OCI-LY3 (cell line): ENCODE results near the gene CX3CL1.

ENCODE experiments used
- H2AFZ ChIP-seq: fragments of 200-600, 300-600 bp; shearing (Covaris generic); 2 replicates; pipeline ENCODE4 v1.6.0; 2014; ENCODE audit warnings: antibody characterized with exemption, low read depth, low read length
- H3K27ac ChIP-seq: fragments of 200-600, 300-600 bp; sonication (generic); 2 replicates; pipeline ENCODE4 v1.5.1; 2014; ENCODE audit warnings: mild to moderate bottlenecking, low read length, moderate library complexity, mixed read lengths
- H3K27me3 ChIP-seq: fragments of 200-600, 300-600 bp; sonication (generic); 2 replicates; pipeline ENCODE4 v1.6.1; 2014; ENCODE audit warnings: low read depth, low read length, mixed read lengths
- H3K36me3 ChIP-seq: fragments of 200-600, 300-600 bp; sonication (generic); replicated peaks from 2 replicates; pipeline ENCODE3; 2014; ENCODE audit warnings: low read depth, low read length, mixed read lengths
- H3K4me1 ChIP-seq: fragments of 300-600, 200-600 bp; sonication (generic); 2 replicates; pipeline ENCODE4 v1.6.1; 2014; ENCODE audit warnings: low read length, mixed read lengths
- H3K4me2 ChIP-seq: fragments of 200-600, 300-600 bp; sonication (generic); 2 replicates; pipeline ENCODE4 v1.6.1; 2014; ENCODE audit warnings: low read length, mixed read lengths
- H3K4me3 ChIP-seq: fragments of 300-600, 200-600 bp; sonication (generic); 2 replicates; pipeline ENCODE4 v1.5.1; 2014; ENCODE audit warnings: antibody characterized with exemption, mild to moderate bottlenecking, low read length, moderate library complexity
- H3K79me2 ChIP-seq: fragments of 300-600, 200-600 bp; shearing (Covaris generic); 2 replicates; pipeline ENCODE4 v1.6.1; 2014; ENCODE audit warnings: mild to moderate bottlenecking, low read length, mixed read lengths
- H3K9ac ChIP-seq: fragments of 300-600, 200-600 bp; shearing (Covaris generic); 2 replicates; pipeline ENCODE4 v1.6.0; 2014; ENCODE audit warnings: mild to moderate bottlenecking, low read length, moderate library complexity
- H3K9me3 ChIP-seq: fragments of 200-600, 300-600 bp; shearing (Covaris generic); 2 replicates; pipeline ENCODE4 v1.6.1; 2014; ENCODE audit warnings: low read length, mixed read lengths; ENCODE audit not compliant: insufficient read depth
- H4K20me1 ChIP-seq: fragments of 200-600, 300-600 bp; sonication (generic); 2 replicates; pipeline ENCODE4 v1.6.1; 2016; ENCODE audit warnings: low read length, mixed read lengths; ENCODE audit not compliant: insufficient read depth
- EZH2phosphoT487 ChIP-seq: fragments of 200-600 bp; shearing (Covaris generic); IDR thresholded peaks from 2 replicates; pipeline ENCODE4 v1.6.1; 2018; ENCODE audit warnings: antibody characterized with exemption, mixed run types, low read depth
- TF ChIP-seq, protein P1 (sequence below): fragments of 200-600, 300-600 bp; sonication (generic); IDR thresholded peaks from 2 replicates; pipeline ENCODE4 v1.5.1; 2014; ENCODE audit warnings: antibody characterized with exemption, low read length, low read depth

Gene CX3CL1

DNA sequence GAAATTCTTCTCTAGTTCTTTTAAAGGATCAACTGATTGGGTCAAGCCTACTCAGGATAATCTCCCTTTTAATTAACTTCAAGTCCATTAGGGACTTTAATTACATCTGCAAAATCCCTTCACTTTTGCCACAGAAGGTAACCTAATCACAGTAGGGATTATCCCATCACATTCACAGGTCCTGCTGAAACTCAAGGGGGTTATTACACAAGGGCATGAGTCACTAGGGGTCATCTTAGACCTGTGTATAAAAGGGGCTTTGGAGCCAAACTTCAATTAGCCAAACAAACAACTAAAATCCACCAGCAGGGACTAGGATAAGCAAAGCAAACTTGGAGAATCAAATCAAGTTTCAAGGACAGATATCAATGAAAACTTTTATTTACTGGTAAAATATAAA, 55.5 kb downstream of the CX3CL1 start:
- no peak overlapping the region for H3K9ac ChIP-seq
- no peak overlapping the region for H3K4me2 ChIP-seq
- H2AFZ ChIP-seq, result no peak overlapping the region
- TF ChIP-seq, protein P1, sequence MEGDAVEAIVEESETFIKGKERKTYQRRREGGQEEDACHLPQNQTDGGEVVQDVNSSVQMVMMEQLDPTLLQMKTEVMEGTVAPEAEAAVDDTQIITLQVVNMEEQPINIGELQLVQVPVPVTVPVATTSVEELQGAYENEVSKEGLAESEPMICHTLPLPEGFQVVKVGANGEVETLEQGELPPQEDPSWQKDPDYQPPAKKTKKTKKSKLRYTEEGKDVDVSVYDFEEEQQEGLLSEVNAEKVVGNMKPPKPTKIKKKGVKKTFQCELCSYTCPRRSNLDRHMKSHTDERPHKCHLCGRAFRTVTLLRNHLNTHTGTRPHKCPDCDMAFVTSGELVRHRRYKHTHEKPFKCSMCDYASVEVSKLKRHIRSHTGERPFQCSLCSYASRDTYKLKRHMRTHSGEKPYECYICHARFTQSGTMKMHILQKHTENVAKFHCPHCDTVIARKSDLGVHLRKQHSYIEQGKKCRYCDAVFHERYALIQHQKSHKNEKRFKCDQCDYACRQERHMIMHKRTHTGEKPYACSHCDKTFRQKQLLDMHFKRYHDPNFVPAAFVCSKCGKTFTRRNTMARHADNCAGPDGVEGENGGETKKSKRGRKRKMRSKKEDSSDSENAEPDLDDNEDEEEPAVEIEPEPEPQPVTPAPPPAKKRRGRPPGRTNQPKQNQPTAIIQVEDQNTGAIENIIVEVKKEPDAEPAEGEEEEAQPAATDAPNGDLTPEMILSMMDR, result no peak
- TF ChIP-seq EZH2phosphoT487, result no peak
- no peaks in the 10 kb centered on the region for H3K79me2 ChIP-seq
- no peaks in the 10 kb centered on the region for H4K20me1 ChIP-seq
- H3K4me1 ChIP-seq, result no peaks in the 10 kb centered on the region
- H3K27me3 ChIP-seq, result no peaks in the 10 kb centered on the region
- H3K9me3 ChIP-seq, result no peaks in the 10 kb centered on the region
- no peak overlapping the region for H3K27ac ChIP-seq
- H3K36me3 ChIP-seq, result peaks cover 25% of the 10 kb centered on the region
- no peak overlapping the region for H3K4me3 ChIP-seq

- H3K36me3 ChIP-seq, result peaks cover 50% of the 10 kb centered on the region
- H3K4me3 ChIP-seq, result no peak overlapping the region
- no peak overlapping the region for H3K4me2 ChIP-seq
- no peak overlapping the region for H2AFZ ChIP-seq
- H3K4me1 ChIP-seq, result no peaks in the 10 kb centered on the region
- no peaks in the 10 kb centered on the region for H3K9me3 ChIP-seq
- H3K79me2 ChIP-seq, result no peaks in the 10 kb centered on the region
- H3K27ac ChIP-seq, result no peak overlapping the region
- H3K27me3 ChIP-seq, result no peaks in the 10 kb centered on the region
- TF ChIP-seq, protein P1, result no peak
- TF ChIP-seq EZH2phosphoT487, result no peak
- no peak overlapping the region for H3K9ac ChIP-seq
- H4K20me1 ChIP-seq, result no peaks in the 10 kb centered on the region
These were observed 58.7 kb downstream of the CX3CL1 start for GRCh38 chr16:57430955-57431354.

DNA sequence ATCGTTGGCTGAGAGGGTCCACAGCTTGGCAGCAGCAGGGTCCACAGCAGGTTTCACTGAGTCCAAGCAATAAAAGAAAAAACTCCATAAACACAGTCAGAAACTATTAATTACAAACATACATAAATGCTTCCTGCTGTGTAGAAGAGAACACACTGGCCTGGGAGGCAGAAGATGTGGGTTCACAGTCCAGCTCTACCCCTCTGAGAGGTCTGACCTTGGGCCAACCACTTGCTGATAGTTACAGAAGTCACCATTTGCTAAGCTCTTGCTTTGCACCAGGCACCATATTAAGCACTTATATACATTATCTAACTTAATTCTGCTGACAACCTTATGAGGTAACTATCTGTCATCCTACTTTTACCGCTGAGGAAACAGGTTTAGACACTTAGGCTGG, 60.2 kb downstream of the CX3CL1 start:
- TF ChIP-seq EZH2phosphoT487, result no peak
- TF ChIP-seq, protein P1, result no peak
- Histone ChIP-seq H3K4me2 (no peak overlapping the region), H4K20me1 (no peaks in the 10 kb centered on the region), H3K9me3 (no peaks in the 10 kb centered on the region), H3K4me1 (no peaks in the 10 kb centered on the region), H3K27me3 (no peaks in the 10 kb centered on the region), H2AFZ (no peak overlapping the region), H3K9ac (no peak overlapping the region), H3K79me2 (no peaks in the 10 kb centered on the region), H3K27ac (no peak overlapping the region), H3K4me3 (no peak overlapping the region), H3K36me3 (peaks cover 54% of the 10 kb centered on the region)

DNA sequence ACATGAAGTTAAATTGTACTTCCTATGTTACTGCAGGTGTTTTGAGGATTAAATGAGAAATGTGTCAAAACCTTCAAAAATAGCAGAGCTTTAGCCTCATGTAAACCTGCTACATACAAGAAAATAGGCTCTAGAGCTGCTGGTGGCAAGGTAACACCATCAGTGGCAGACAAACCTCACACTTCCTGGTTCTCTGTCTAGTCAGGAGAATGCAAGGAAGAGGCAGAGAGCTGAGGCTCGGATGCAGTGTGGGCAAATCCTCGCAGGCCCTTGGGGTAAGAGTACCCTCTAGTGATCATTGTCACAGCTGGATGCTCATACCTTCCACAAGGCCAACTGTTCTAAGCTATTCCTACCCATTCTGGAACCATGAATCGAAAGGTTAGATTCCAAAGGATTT, 60.7 kb downstream of the CX3CL1 start:
- no peaks in the 10 kb centered on the region for H3K27me3 ChIP-seq
- no peaks in the 10 kb centered on the region for H3K4me1 ChIP-seq
- TF ChIP-seq EZH2phosphoT487, result no peak
- TF ChIP-seq, protein P1, result no peak
- no peaks in the 10 kb centered on the region for H3K9me3 ChIP-seq
- H3K36me3 ChIP-seq, result peaks cover 51% of the 10 kb centered on the region
- no peak overlapping the region for H2AFZ ChIP-seq
- no peaks in the 10 kb centered on the region for H4K20me1 ChIP-seq
- no peak overlapping the region for H3K4me3 ChIP-seq
- no peaks in the 10 kb centered on the region for H3K79me2 ChIP-seq
- no peak overlapping the region for H3K27ac ChIP-seq
- H3K4me2 ChIP-seq, result no peak overlapping the region
- no peak overlapping the region for H3K9ac ChIP-seq
